Fibroblast of lung (primary cell): ENCODE results near the gene TMPRSS13.

Experiments
- CTCF ChIP-seq, 2 donors: IDR thresholded peaks in 1 of 2; conservative IDR thresholded peaks in 1 of 2; 1 replicate in 1 of 2; 2 replicates in 1 of 2; pipeline ENCODE4 v1.5.1; 2011 to 2012; ENCODE audit warnings: low read length in 2 of 2, control low read depth in 1 of 2, inconsistent platforms in 1 of 2, low read depth in 1 of 2, mild to moderate bottlenecking in 1 of 2
- EZH2 ChIP-seq: IDR thresholded peaks from 2 replicates; pipeline ENCODE4 v1.5.1; 2012; ENCODE audit warnings: low read length, control low read depth, mild to moderate bottlenecking; ENCODE audit errors: missing control alignments

GRCh38 chr11:117972044-117972443 is 42.8 kb upstream of the TMPRSS13 start:
- no peak for TF ChIP-seq CTCF (conservative IDR thresholded peaks at IDR 0.05 in 1 of 2, IDR thresholded peaks at IDR 0.05 in 1 of 2; ENCODE audit: low read depth in 1 of 2, low read length in 2 of 2)
- TF ChIP-seq EZH2, result no peak
